Loucy (cell line): ENCODE measurements around the gene DYNC1LI1.

Experiments used
- H2AFZ ChIP-seq: fragments of 200-600 bp; sonication (generic); 2 replicates; pipeline ENCODE4 v1.6.0; 2016; ENCODE audit warnings: antibody characterized with exemption, mild to moderate bottlenecking, low read length, moderate library complexity
- H3F3A ChIP-seq: fragments of 200-600 bp; 2 replicates; pipeline ENCODE4 v1.6.0; 2016; ENCODE audit warnings: antibody characterized with exemption, low read depth, mild to moderate bottlenecking
- H3K27me3 ChIP-seq: fragments of 200-600 bp; sonication (generic); 2 replicates; pipeline ENCODE4 v1.6.1; 2014; ENCODE audit warnings: low read length, mild to moderate bottlenecking; ENCODE audit not compliant: insufficient read depth, poor library complexity, severe bottlenecking
- H3K36me3 ChIP-seq: fragments of 200-600 bp; sonication (generic); 2 replicates; pipeline ENCODE4 v1.6.1; 2016; ENCODE audit warnings: low read length; ENCODE audit not compliant: insufficient read depth
- H3K4me1 ChIP-seq: fragments of 200-600 bp; sonication (generic); 2 replicates; pipeline ENCODE4 v1.5.1; 2014; ENCODE audit warnings: low read length, mild to moderate bottlenecking; ENCODE audit not compliant: insufficient read depth, poor library complexity, severe bottlenecking
- H3K4me2 ChIP-seq: fragments of 200-600 bp; sonication (generic); 2 replicates; pipeline ENCODE4 v1.6.0; 2014; ENCODE audit warnings: antibody characterized with exemption, low read length, low read depth, mild to moderate bottlenecking; ENCODE audit not compliant: poor library complexity, severe bottlenecking
- H3K4me3 ChIP-seq: fragments of 200-600 bp; sonication (generic); 2 replicates; pipeline ENCODE4 v1.5.1; 2014; ENCODE audit warnings: low read length, mild to moderate bottlenecking, mixed read lengths; ENCODE audit not compliant: poor library complexity, severe bottlenecking
- H3K79me2 ChIP-seq: fragments of 200-600 bp; sonication (generic); 2 replicates; pipeline ENCODE4 v1.6.1; 2014; ENCODE audit warnings: low read length; ENCODE audit not compliant: insufficient read depth
- H3K9ac ChIP-seq: fragments of 200-600 bp; sonication (generic); 2 replicates; pipeline ENCODE4 v1.6.0; 2014; ENCODE audit warnings: mild to moderate bottlenecking, low read depth, low read length, moderate library complexity; ENCODE audit not compliant: poor library complexity, severe bottlenecking
- H3K9me2 ChIP-seq: fragments of 200-600 bp; sonication (generic); replicated peaks from 2 replicates; pipeline ENCODE4 v1.6.1; 2016; ENCODE audit warnings: low read depth, low read length, mixed read lengths
- H3K9me3 ChIP-seq: fragments of 200-600 bp; sonication (generic); 2 replicates; pipeline ENCODE4 v1.6.1; 2014; ENCODE audit warnings: mild to moderate bottlenecking, antibody characterized with exemption, low read length, low read depth; ENCODE audit not compliant: insufficient read depth
- H4K20me1 ChIP-seq: fragments of 200-600 bp; sonication (generic); 2 replicates; pipeline ENCODE4 v1.6.0; 2014; ENCODE audit warnings: antibody characterized with exemption, low read length, mild to moderate bottlenecking; ENCODE audit not compliant: insufficient read depth, poor library complexity, severe bottlenecking
- CTCF ChIP-seq: fragments of 200-600 bp; sonication (generic); conservative IDR thresholded peaks from 2 replicates; pipeline ENCODE4 v1.5.1; 2014; ENCODE audit warnings: mild to moderate bottlenecking, antibody characterized with exemption, low read length
- EZH2phosphoT487 ChIP-seq: fragments of 200-600 bp; IDR thresholded peaks from 2 replicates; pipeline ENCODE4 v1.6.1; 2018; ENCODE audit warnings: antibody characterized with exemption, mild to moderate bottlenecking, moderate library complexity, borderline replicate concordance

Gene DYNC1LI1

GRCh38 chr3:32603064-32603463 lies 32.4 kb upstream of the DYNC1LI1 start:
- TF ChIP-seq CTCF, result no peak
- no peak for TF ChIP-seq EZH2phosphoT487

GRCh38 chr3:32602206-32602605 lies 31.5 kb upstream of the DYNC1LI1 start:
- TF ChIP-seq EZH2phosphoT487 (no peak), CTCF (no peak)
- H3K4me1 ChIP-seq, result no peaks in the 10 kb centered on the region
- H3K9me2 ChIP-seq, result no peaks in the 10 kb centered on the region
- H3K27me3 ChIP-seq, result no peaks in the 10 kb centered on the region
- no peaks in the 10 kb centered on the region for H3K36me3 ChIP-seq
- no peak overlapping the region for H3K4me2 ChIP-seq
- H3K79me2 ChIP-seq, result no peaks in the 10 kb centered on the region
- H3F3A ChIP-seq, result no peaks in the 10 kb centered on the region
- no peak overlapping the region for H3K4me3 ChIP-seq
- H3K9me3 ChIP-seq, result no peaks in the 10 kb centered on the region
- H4K20me1 ChIP-seq, result no peaks in the 10 kb centered on the region
- H3K9ac ChIP-seq, result no peak overlapping the region
- H2AFZ ChIP-seq, result no peak overlapping the region

More at GRCh38 chr3:32603064-32603463, 32.4 kb upstream of the DYNC1LI1 start:
- no peaks in the 10 kb centered on the region for H3K27me3 ChIP-seq
- H3K79me2 ChIP-seq, result no peaks in the 10 kb centered on the region
- H4K20me1 ChIP-seq, result no peaks in the 10 kb centered on the region
- H3K4me3 ChIP-seq, result no peak overlapping the region
- no peak overlapping the region for H2AFZ ChIP-seq
- no peaks in the 10 kb centered on the region for H3K9me3 ChIP-seq
- no peak overlapping the region for H3K9ac ChIP-seq
- H3K9me2 ChIP-seq, result no peaks in the 10 kb centered on the region
- no peaks in the 10 kb centered on the region for H3K4me1 ChIP-seq
- no peaks in the 10 kb centered on the region for H3F3A ChIP-seq
- H3K4me2 ChIP-seq, result no peak overlapping the region
- H3K36me3 ChIP-seq, result no peaks in the 10 kb centered on the region

GRCh38 chr3:32601722-32602121 lies 31.1 kb upstream of the DYNC1LI1 start:
- Histone ChIP-seq H3K4me1 (no peaks in the 10 kb centered on the region), H3K4me3 (no peak overlapping the region), H3K9ac (no peak overlapping the region), H2AFZ (no peak overlapping the region), H4K20me1 (no peaks in the 10 kb centered on the region), H3K27me3 (no peaks in the 10 kb centered on the region), H3K36me3 (no peaks in the 10 kb centered on the region), H3K4me2 (no peak overlapping the region), H3K9me3 (no peaks in the 10 kb centered on the region), H3K9me2 (no peaks in the 10 kb centered on the region), H3K79me2 (no peaks in the 10 kb centered on the region), H3F3A (no peaks in the 10 kb centered on the region)
- TF ChIP-seq CTCF (no peak), EZH2phosphoT487 (no peak)
